H9 (cell line): Measurements from ENCODE around the gene KANK4. TPM values are rescaled to one million over a fixed set of nuclear protein-coding genes. Genes with fewer than 3 reads are reported as not detected.

ENCODE experiments used
- DNase-seq: peaks from one replicate; pipeline ENCODE4 v3.0.0-alpha.2; 2017
- H2AFZ ChIP-seq: one replicate; pipeline ENCODE4 v1.6.1; 2013; ENCODE audit warnings: mild to moderate bottlenecking, low read length, control low read depth, moderate library complexity
- H2AK5ac ChIP-seq: 2 replicates; pipeline ENCODE4 v1.6.1; 2013; ENCODE audit warnings: low read length, control low read depth, mixed read lengths; ENCODE audit not compliant: insufficient read length
- H2BK120ac ChIP-seq: one replicate; pipeline ENCODE4 v1.6.1; 2013; ENCODE audit warnings: low read depth, mild to moderate bottlenecking, low read length, control low read depth, inconsistent platforms; ENCODE audit not compliant: poor library complexity, severe bottlenecking
- H2BK12ac ChIP-seq: 2 replicates; pipeline ENCODE4 v1.6.1; 2013; ENCODE audit warnings: low read length, control low read depth, mixed read lengths, low read depth; ENCODE audit not compliant: insufficient read length
- H2BK15ac ChIP-seq: 2 replicates; pipeline ENCODE4 v1.6.1; 2013; ENCODE audit warnings: low read depth, low read length, control low read depth
- H2BK20ac ChIP-seq: one replicate; pipeline ENCODE4 v1.6.1; 2013; ENCODE audit warnings: low read depth, mild to moderate bottlenecking, low read length, control low read depth, inconsistent platforms; ENCODE audit not compliant: poor library complexity, severe bottlenecking
- H2BK5ac ChIP-seq: 2 replicates; pipeline ENCODE4 v1.6.1; 2013; ENCODE audit warnings: low read length, control low read depth, mixed read lengths; ENCODE audit not compliant: insufficient read length
- H3K14ac ChIP-seq: 2 replicates; pipeline ENCODE4 v1.6.1; 2013; ENCODE audit warnings: low read length, control low read depth; ENCODE audit not compliant: insufficient read depth
- H3K18ac ChIP-seq: 2 replicates; pipeline ENCODE4 v1.6.1; 2013; ENCODE audit warnings: low read depth, mild to moderate bottlenecking, mixed read lengths, low read length, control low read depth; ENCODE audit not compliant: insufficient read length
- H3K23ac ChIP-seq: 2 replicates; pipeline ENCODE4 v1.6.1; 2013; ENCODE audit warnings: low read length, control low read depth, mixed read lengths, low read depth; ENCODE audit not compliant: insufficient read length
- H3K23me2 ChIP-seq: 2 replicates; pipeline ENCODE4 v1.6.1; 2013; ENCODE audit warnings: low read depth, mild to moderate bottlenecking, mixed read lengths, low read length, control low read depth; ENCODE audit not compliant: insufficient read length, poor library complexity, severe bottlenecking
- H3K27ac ChIP-seq: 2 replicates; pipeline ENCODE4 v1.5.1; 2013; ENCODE audit warnings: low read length, control low read depth, mixed read lengths, low read depth; ENCODE audit not compliant: insufficient read length
- H3K27me3 ChIP-seq: 2 replicates; pipeline ENCODE4 v1.6.1; 2013; ENCODE audit warnings: low read length, control low read depth, inconsistent platforms; ENCODE audit not compliant: insufficient read depth
- H3K4ac ChIP-seq: 2 replicates; pipeline ENCODE4 v1.6.1; 2013; ENCODE audit warnings: low read depth, mild to moderate bottlenecking, control low read depth, inconsistent platforms, low read length, moderate library complexity
- H3K4me1 ChIP-seq: 2 replicates; pipeline ENCODE4 v1.6.1; 2013; ENCODE audit warnings: low read length, control low read depth, inconsistent platforms; ENCODE audit not compliant: insufficient read depth
- H3K4me2 ChIP-seq: 2 replicates; pipeline ENCODE4 v1.6.1; 2013; ENCODE audit warnings: low read length, control low read depth, mixed read lengths; ENCODE audit not compliant: insufficient read length, insufficient read depth
- H3K56ac ChIP-seq: 2 replicates; pipeline ENCODE4 v1.6.1; 2013; ENCODE audit warnings: low read depth, mild to moderate bottlenecking, mixed read lengths, low read length, control low read depth; ENCODE audit not compliant: insufficient read length
- H3K79me1 ChIP-seq: 2 replicates; pipeline ENCODE4 v1.6.1; 2013; ENCODE audit warnings: low read depth, mild to moderate bottlenecking, moderate library complexity, low read length, control low read depth, inconsistent platforms; ENCODE audit not compliant: insufficient read depth, poor library complexity, severe bottlenecking
- H3K79me2 ChIP-seq: 2 replicates; pipeline ENCODE4 v1.6.1; 2013; ENCODE audit warnings: low read length, control low read depth, inconsistent platforms; ENCODE audit not compliant: insufficient read depth
- H3K9ac ChIP-seq: 2 replicates; pipeline ENCODE4 v1.6.1; 2013; ENCODE audit warnings: low read length, control low read depth, mixed read lengths; ENCODE audit not compliant: insufficient read length; ENCODE audit errors: extremely low read depth
- H3K9me3 ChIP-seq: one replicate; pipeline ENCODE4 v1.6.1; 2013; ENCODE audit warnings: low read depth, low read length, inconsistent platforms; ENCODE audit not compliant: control insufficient read depth
- H3T11ph ChIP-seq: one replicate; pipeline ENCODE4 v1.6.1; 2013; ENCODE audit warnings: mild to moderate bottlenecking, low read length, control low read depth, inconsistent platforms
- H4K20me1 ChIP-seq: one replicate; pipeline ENCODE4 v1.6.1; 2013; ENCODE audit not compliant: control insufficient read depth, insufficient read length, insufficient read depth
- H4K5ac ChIP-seq: 2 replicates; pipeline ENCODE4 v1.6.1; 2013; ENCODE audit warnings: low read depth, mild to moderate bottlenecking, mixed read lengths, low read length, control low read depth; ENCODE audit not compliant: insufficient read length
- H4K8ac ChIP-seq: replicated peaks from 2 replicates; pipeline ENCODE4 v1.6.1; 2013; ENCODE audit warnings: low read length, control low read depth, mixed read lengths, low read depth; ENCODE audit not compliant: insufficient read length
- H4K91ac ChIP-seq: 2 replicates; pipeline ENCODE4 v1.6.1; 2013; ENCODE audit warnings: low read depth, mild to moderate bottlenecking, moderate library complexity, mixed read lengths, low read length, control low read depth; ENCODE audit not compliant: insufficient read length
- H3K27ac Mint-ChIP-seq, 3 experiments: 2 replicates in 2 of 3; 3 replicates in 1 of 3; pipeline ENCODE4 v1.8.0; 2020 to 2021; ENCODE audit warnings: mixed read lengths in 3 of 3, mild to moderate bottlenecking in 1 of 3, moderate library complexity in 1 of 3
- H3K27me3 Mint-ChIP-seq: 2 replicates; pipeline ENCODE4 v1.8.0; 2021; ENCODE audit warnings: low read depth, mild to moderate bottlenecking, moderate library complexity, mixed read lengths
- H3K36me3 Mint-ChIP-seq, 3 experiments: 2 replicates in 2 of 3; 3 replicates in 1 of 3; pipeline ENCODE4 v1.8.0; 2020 to 2021; ENCODE audit warnings: low read depth in 3 of 3, mixed read lengths in 3 of 3; ENCODE audit not compliant: insufficient read depth in 1 of 3
- H3K4me1 Mint-ChIP-seq, 2 experiments: 2 replicates each; pipeline ENCODE4 v1.8.0; 2020; ENCODE audit warnings: mixed read lengths in 2 of 2
- H3K4me3 Mint-ChIP-seq, 2 experiments: 2 replicates in 1 of 2; 3 replicates in 1 of 2; pipeline ENCODE4 v1.8.0; 2020 to 2021; ENCODE audit warnings: mild to moderate bottlenecking in 2 of 2, mixed read lengths in 2 of 2, moderate library complexity in 1 of 2
- H3K9me3 Mint-ChIP-seq, 2 experiments: 2 replicates in 1 of 2; 3 replicates in 1 of 2; pipeline ENCODE4 v1.8.0; 2020; ENCODE audit warnings: mild to moderate bottlenecking in 2 of 2, mixed read lengths in 2 of 2, moderate library complexity in 1 of 2
- CTCF ChIP-seq: fragments of 200-600 bp; sonication (generic); conservative IDR thresholded peaks from 3 replicates; pipeline ENCODE4 v1.8.0; 2021; ENCODE audit warnings: antibody characterized with exemption, mild to moderate bottlenecking
- WGBS: extraction: QIAGEN DNeasy Blood & Tissue Kit; methylation state at CpG from one replicate; pipeline ENCODE4 v1.1.7; 2013; ENCODE audit warnings: missing lambda C conversion rate, low lambda C conversion rate, mixed read lengths; ENCODE audit not compliant: insufficient read length; ENCODE audit errors: extremely low coverage; 5-methylcytosine and 5-hydroxymethylcytosine counted together
- total RNA-seq: library from RNA; stranded (reverse); gene quantifications from 2 replicates; pipeline ENCODE4 v1.2.1, GENCODE V29; 2021

Gene KANK4
- total RNA-seq, 1 experiment from 2014 or later, result 0.15 TPM

- Histone ChIP-seq H2AK5ac (no peak overlapping the region), H3K79me1 (no peaks in the 10 kb centered on the region), H3K14ac (no peak overlapping the region), H2BK12ac (no peak overlapping the region), H3K27ac (no peak overlapping the region), H3K4ac (no peak overlapping the region), H2AFZ (no peak overlapping the region), H4K5ac (no peak overlapping the region), H4K8ac (no peak overlapping the region), H3K23me2 (no peaks in the 10 kb centered on the region), H3K27me3 (peaks cover 32% of the 10 kb centered on the region; the same call in 1 of the 2 replicates), H3K9me3 (no peaks in the 10 kb centered on the region), H4K91ac (no peak overlapping the region), H2BK15ac (no peak overlapping the region), H3K4me1 (peaks cover 10% of the 10 kb centered on the region; the same call in 1 of the 2 replicates), H2BK120ac (no peak overlapping the region), H4K20me1 (no peaks in the 10 kb centered on the region), H2BK20ac (no peak overlapping the region), H3K9ac (no peak overlapping the region), H3T11ph (no peak overlapping the region), H3K56ac (no peak overlapping the region), H3K18ac (no peak overlapping the region), H2BK5ac (no peak overlapping the region), H3K4me2 (peak overlapping the region; percentile 69), H3K79me2 (no peaks in the 10 kb centered on the region), H3K23ac (no peak overlapping the region)
- Mint-ChIP-seq H3K4me3 (peak overlapping the region in 1 of 2 experiments; percentile 77; a peak in 3 of 5 replicates), H3K9me3 (peaks cover 6% of the 10 kb centered on the region in 2 experiments), H3K36me3 (0 out of 7 replicates have a peak, but pooled peaks cover 0 to 1% (median 0%) of the 10 kb centered on the region in 3 experiments), H3K27me3 (peaks cover 97% of the 10 kb centered on the region), H3K27ac (no peak overlapping the region), H3K4me1 (peaks cover 37 to 47% of the 10 kb centered on the region in 2 experiments)
- no peak for TF ChIP-seq CTCF
- WGBS, result no CpG with 5 or more reads among the region's 1 CpG
- DNase-seq, result no peak
Measured at GRCh38 chr1:62285440-62285839, 33.8 kb downstream of the KANK4 start.
